Thymus (tissue), 11 donors: Measurements from ENCODE around the gene PRKCH. TPM values are rescaled to one million over a fixed set of nuclear protein-coding genes. Genes with fewer than 3 reads are reported as not detected.
A peak's percentile ranks its signal among the peaks of the same experiment; 100 is the strongest.

Experiments used
- DNase-seq, 9 donors: peaks; one replicate each; pipeline ENCODE4 v3.0.0-alpha.2; 2013; ENCODE audit warnings: low spot score in 9 of 9, low read depth in 6 of 9, missing footprints in 1 of 9
- H3K27ac ChIP-seq, 2 donors: one replicate each; pipeline ENCODE4 v1.5.1; 2013; ENCODE audit warnings: control low read depth in 1 of 2, low read depth in 1 of 2, low read length in 1 of 2, mild to moderate bottlenecking in 1 of 2, moderate library complexity in 1 of 2
- H3K27me3 ChIP-seq, 2 donors: one replicate each; pipeline ENCODE4 v1.5.1; 2013; ENCODE audit warnings: low read length in 1 of 2; ENCODE audit not compliant: control insufficient read depth in 2 of 2, insufficient read depth in 1 of 2
- H3K36me3 ChIP-seq, 2 donors: one replicate each; pipeline ENCODE4 v1.5.1; 2013; ENCODE audit warnings: low read length in 1 of 2, mild to moderate bottlenecking in 1 of 2, moderate library complexity in 1 of 2; ENCODE audit not compliant: control insufficient read depth in 2 of 2, insufficient read depth in 2 of 2
- H3K4me1 ChIP-seq, 2 donors: one replicate each; pipeline ENCODE4 v1.5.1; 2013; ENCODE audit warnings: low read length in 2 of 2; ENCODE audit not compliant: control insufficient read depth in 2 of 2, insufficient read depth in 2 of 2
- H3K4me3 ChIP-seq, 2 donors: one replicate each; pipeline ENCODE4 v1.5.1; 2013; ENCODE audit warnings: low read length in 2 of 2, control low read depth in 1 of 2, mild to moderate bottlenecking in 1 of 2
- H3K9me3 ChIP-seq, 2 donors: one replicate each; pipeline ENCODE4 v1.5.1; 2013; ENCODE audit warnings: low read length in 1 of 2, mild to moderate bottlenecking in 1 of 2; ENCODE audit not compliant: control insufficient read depth in 2 of 2, insufficient read depth in 1 of 2
- WGBS: extraction: QIAGEN DNeasy Blood & Tissue Kit; methylation state at CpG from one replicate; pipeline ENCODE4 v1.1.7; 2013; 5-methylcytosine and 5-hydroxymethylcytosine counted together
- polyA plus RNA-seq: library from polyadenylated mRNA; stranded (reverse); fragments of 200-250 nt; gene quantifications from one replicate; pipeline ENCODE4 v1.2.3, GENCODE V29; 2013
- total RNA-seq: library from RNA; stranded (reverse); fragments of 120-200 nt; gene quantifications from one replicate; pipeline ENCODE4 v1.2.4, GENCODE V29; 2013
- donor health status: healthy.

The PRKCH gene
- total and polyA plus RNA-seq, 2 donors = 73.5 to 81.8 TPM

DNA sequence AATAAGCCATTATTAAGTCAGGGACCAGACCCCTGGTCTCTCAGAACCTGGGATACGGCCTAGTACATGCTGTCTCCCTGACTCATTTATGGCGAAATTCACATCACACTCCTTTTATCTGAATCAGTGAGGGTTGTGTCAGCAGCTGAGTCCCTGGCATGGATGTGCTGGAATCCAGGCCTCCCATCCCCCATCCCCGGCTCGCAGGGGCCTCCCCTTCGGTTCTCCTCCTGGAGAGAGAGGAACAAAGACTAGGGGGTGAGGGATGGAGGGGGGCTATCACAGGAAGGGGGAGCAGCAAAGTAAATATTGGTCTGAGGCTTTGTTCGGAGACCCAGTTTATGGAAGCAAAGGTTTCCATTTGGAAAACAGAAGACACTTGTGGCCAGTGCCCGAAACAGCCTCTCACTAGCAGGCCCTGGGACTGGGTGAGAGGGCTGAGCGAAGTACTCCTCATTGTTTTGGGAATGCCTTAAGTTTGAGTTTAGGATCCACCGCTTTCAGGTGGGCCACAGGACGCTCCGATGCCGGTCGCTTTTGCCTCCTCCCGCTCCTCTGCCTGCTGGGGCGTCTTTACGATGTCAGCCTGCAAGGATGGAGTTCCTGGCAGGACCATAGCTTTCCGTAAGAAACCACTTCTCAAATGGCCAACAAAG, 145.0 kb downstream of the PRKCH start:
- Histone ChIP-seq H3K4me1 (peaks cover 5 to 36% of the 10 kb centered on the region in 2 donors), H3K4me3 (no peak overlapping the region), H3K36me3 (peaks cover 3 to 20% of the 10 kb centered on the region in 2 donors), H3K9me3 (no peaks in the 10 kb centered on the region), H3K27me3 (no peaks in the 10 kb centered on the region), H3K27ac (no peak overlapping the region)
- 89% methylated on average over 17 of the region's 17 CpGs for WGBS
- DNase-seq = no peak

DNA sequence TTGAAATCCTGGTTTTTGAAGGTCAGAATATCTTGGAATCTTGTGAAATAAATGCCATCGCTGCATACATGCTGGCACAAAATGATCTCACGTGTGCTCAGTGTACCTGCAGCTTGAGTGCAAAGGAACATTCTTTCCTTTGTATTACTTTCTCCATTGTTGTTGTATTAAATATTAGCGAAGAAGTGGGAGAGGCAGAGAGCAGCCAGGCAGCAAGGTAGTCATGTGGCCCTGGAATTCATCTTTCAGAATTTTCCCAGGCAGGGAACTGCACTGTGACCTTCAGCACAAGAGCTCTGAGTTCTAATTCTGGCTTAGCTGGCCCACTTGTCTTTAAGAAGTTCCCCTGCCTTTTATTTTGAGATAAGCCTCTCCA, 145.5 kb downstream of the PRKCH start:
- Histone ChIP-seq H3K4me3 (no peak overlapping the region), H3K27ac (no peak overlapping the region), H3K9me3 (no peaks in the 10 kb centered on the region), H3K36me3 (peaks cover 3 to 19% of the 10 kb centered on the region in 2 donors), H3K27me3 (no peaks in the 10 kb centered on the region), H3K4me1 (peaks cover 10 to 39% of the 10 kb centered on the region in 2 donors)
- no peak for DNase-seq
- WGBS = 98% methylated on average over 3 of the region's 3 CpGs

DNA sequence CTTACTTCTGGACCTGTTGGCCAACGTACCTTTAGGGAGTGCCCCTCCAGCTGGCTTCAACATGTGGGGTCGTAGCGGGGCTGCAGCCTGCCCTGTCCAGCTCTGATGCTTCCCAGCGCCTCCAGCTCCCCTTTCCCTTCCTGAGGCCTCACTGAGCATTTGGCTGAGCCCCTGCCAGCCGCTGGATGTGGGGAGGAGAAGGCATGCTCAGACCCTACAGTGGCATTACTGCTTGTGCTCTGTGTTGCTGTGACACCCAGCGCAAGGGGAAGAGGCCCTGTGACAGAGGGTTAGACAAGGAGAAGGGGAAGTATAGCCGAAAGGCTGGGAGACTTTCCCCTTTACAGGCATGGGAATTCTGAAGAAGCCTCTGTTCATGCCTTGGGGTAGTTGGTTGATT, 145.9 kb downstream of the PRKCH start:
- H3K9me3 ChIP-seq = no peaks in the 10 kb centered on the region
- H3K36me3 ChIP-seq = peaks cover 3 to 18% of the 10 kb centered on the region in 2 donors
- no peaks in the 10 kb centered on the region for H3K27me3 ChIP-seq
- H3K27ac ChIP-seq = no peak overlapping the region
- no peak for DNase-seq
- H3K4me3 ChIP-seq = no peak overlapping the region
- peaks cover 14 to 40% of the 10 kb centered on the region in 2 donors for H3K4me1 ChIP-seq
- WGBS = 98% methylated on average over 7 of the region's 7 CpGs

GRCh38 chr14:61468063-61468825, 146.9 kb downstream of the PRKCH start:
- no peak for DNase-seq
- Histone ChIP-seq H3K9me3 (no peaks in the 10 kb centered on the region), H3K4me1 (peaks cover 21 to 46% of the 10 kb centered on the region in 2 donors), H3K27me3 (no peaks in the 10 kb centered on the region), H3K27ac (no peak overlapping the region), H3K36me3 (peaks cover 3 to 9% of the 10 kb centered on the region in 2 donors), H3K4me3 (no peak overlapping the region)
- WGBS = 90% methylated on average over 7 of the region's 7 CpGs

DNA sequence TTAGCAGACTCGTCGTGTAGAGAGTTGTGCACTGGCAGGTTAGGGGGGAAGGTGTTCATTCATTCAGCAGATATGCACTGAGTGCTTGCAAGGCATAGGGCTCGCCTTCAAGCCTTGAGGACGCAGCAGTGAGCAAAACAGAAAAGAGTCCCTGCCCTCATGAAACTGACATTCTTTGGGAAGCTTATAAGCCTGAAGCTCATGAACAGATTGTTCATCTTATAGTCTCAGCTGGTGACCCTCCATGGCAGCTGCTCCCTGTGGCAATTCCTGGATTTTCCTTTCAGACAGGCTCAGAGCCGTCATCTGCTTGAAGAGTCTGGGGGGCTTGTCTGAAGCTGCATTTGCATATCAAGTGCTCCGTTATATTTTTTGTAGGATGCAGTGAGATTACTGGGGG, 148.4 kb downstream of the PRKCH start:
- 89% methylated on average over 6 of the region's 6 CpGs for WGBS
- peaks cover 28 to 60% of the 10 kb centered on the region in 2 donors for H3K4me1 ChIP-seq
- DNase-seq = no peak
- no peak overlapping the region for H3K27ac ChIP-seq
- peaks cover 3 to 5% of the 10 kb centered on the region in 2 donors for H3K36me3 ChIP-seq
- H3K4me3 ChIP-seq = no peak overlapping the region
- H3K9me3 ChIP-seq = no peaks in the 10 kb centered on the region
- no peaks in the 10 kb centered on the region for H3K27me3 ChIP-seq

- Histone ChIP-seq H3K36me3 (peaks cover 3 to 5% of the 10 kb centered on the region in 2 donors), H3K9me3 (no peaks in the 10 kb centered on the region), H3K4me1 (peaks cover 28 to 64% of the 10 kb centered on the region in 2 donors), H3K27me3 (no peaks in the 10 kb centered on the region), H3K27ac (peak overlapping the region in 1 of 2 donors; percentile 54), H3K4me3 (no peak overlapping the region)
- 61% methylated on average over 13 of the region's 13 CpGs for WGBS
- no peak for DNase-seq
These were observed 149.0 kb downstream of the PRKCH start for GRCh38 chr14:61470261-61470960.

GRCh38 chr14:61470961-61471293, 149.5 kb downstream of the PRKCH start:
- H3K27me3 ChIP-seq = no peaks in the 10 kb centered on the region
- H3K4me1 ChIP-seq = peaks cover 29 to 64% of the 10 kb centered on the region in 2 donors
- no peak for DNase-seq
- no peaks in the 10 kb centered on the region for H3K9me3 ChIP-seq
- H3K36me3 ChIP-seq = peaks cover 3 to 4% of the 10 kb centered on the region in 2 donors
- H3K4me3 ChIP-seq = no peak overlapping the region
- whole genome bisulfite sequencing = 92% methylated on average over 3 of the region's 3 CpGs
- peak overlapping the region in 1 of 2 donors; percentile 56 for H3K27ac ChIP-seq

DNA sequence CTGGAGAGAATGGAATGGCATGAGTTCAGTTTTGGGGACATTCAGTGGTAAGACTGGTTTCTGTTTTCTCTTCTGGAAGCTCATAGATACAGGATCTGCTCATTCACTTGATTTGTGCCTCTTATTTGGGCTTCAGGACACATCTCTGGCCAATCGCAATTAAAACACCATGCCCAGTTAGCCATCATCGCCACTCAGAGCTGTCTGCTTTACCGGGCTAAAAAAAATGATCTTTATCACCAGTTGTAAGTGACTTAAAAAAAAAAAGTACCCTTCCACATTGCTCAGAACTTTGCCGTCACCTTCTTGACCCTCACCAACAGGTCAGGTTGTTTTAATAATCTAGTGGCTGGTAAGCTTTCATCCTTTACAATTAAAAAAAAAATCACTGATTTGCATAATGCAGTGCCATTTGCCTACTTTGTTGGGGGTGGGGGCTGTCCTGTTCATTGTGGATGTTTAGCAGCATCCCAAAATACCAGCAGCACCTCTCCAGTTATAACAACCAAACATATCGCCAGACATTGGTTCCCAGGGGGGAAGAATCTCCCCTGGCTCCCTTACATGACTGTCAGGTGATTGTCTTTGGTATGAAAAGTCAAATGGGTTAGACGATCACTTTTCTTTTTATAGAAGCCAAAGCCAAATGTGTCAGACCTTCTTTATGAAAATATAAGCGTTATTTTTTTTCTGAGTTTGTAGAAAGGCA, 150.1 kb downstream of the PRKCH start:
- Histone ChIP-seq H3K36me3 (peaks cover 3 to 4% of the 10 kb centered on the region in 2 donors), H3K4me1 (peaks cover 34 to 69% of the 10 kb centered on the region in 2 donors), H3K27me3 (no peaks in the 10 kb centered on the region), H3K4me3 (peak overlapping the region in 1 of 2 donors; percentile 22), H3K27ac (peak overlapping the region; percentile 75 to 82), H3K9me3 (no peaks in the 10 kb centered on the region)
- 56% methylated on average over 7 of the region's 7 CpGs for WGBS
- no peak for DNase-seq
